Memory B cell (primary cell): ENCODE measurements around the gene USP17L17.
"Not testable (repeated sequence)": the region's sequence is repeated elsewhere in the genome, so short reads cannot be mapped to it uniquely, and the experiment has no call there.

ENCODE experiments used
- ATAC-seq: fragments of 150-1000 bp; cut with Tn5 transposase; 2 replicates; pipeline ENCODE4 v1.10.0; 2021; ENCODE audit warnings: low read depth, mild to moderate bottlenecking, moderate library complexity
- DNase-seq, 2 donors: peaks; one replicate each; pipeline ENCODE4 v3.0.0; 2022; ENCODE audit warnings: low spot score in 2 of 2
- H3K27ac Mint-ChIP-seq: one replicate; pipeline ENCODE4 v1.8.0; 2022; ENCODE audit warnings: mild to moderate bottlenecking, moderate library complexity, mixed read lengths
- H3K27me3 Mint-ChIP-seq: one replicate; pipeline ENCODE4 v1.8.0; 2022; ENCODE audit warnings: mixed read lengths
- H3K36me3 Mint-ChIP-seq: one replicate; pipeline ENCODE4 v1.8.0; 2022; ENCODE audit warnings: mild to moderate bottlenecking, mixed read lengths
- H3K4me1 Mint-ChIP-seq: one replicate; pipeline ENCODE4 v1.8.0; 2022; ENCODE audit warnings: mixed read lengths
- H3K4me3 Mint-ChIP-seq: one replicate; pipeline ENCODE4 v1.8.0; 2022; ENCODE audit warnings: mild to moderate bottlenecking, moderate library complexity, mixed read lengths
- H3K9me3 Mint-ChIP-seq: one replicate; pipeline ENCODE4 v1.8.0; 2022; ENCODE audit warnings: mixed read lengths

Gene USP17L17

GRCh38 chr4:9243579-9243978, at the start of gene USP17L17:
TSS of gene USP17L17 (plus strand) at chr4:9243879. CDS start at chr4:9243879, 0 bp downstream.
- not testable (repeated sequence) for DNase-seq, H3K36me3 Mint-ChIP-seq, H3K4me3 Mint-ChIP-seq, H3K9me3 Mint-ChIP-seq, ATAC-seq, H3K27ac Mint-ChIP-seq, H3K4me1 Mint-ChIP-seq, H3K27me3 Mint-ChIP-seq

DNA sequence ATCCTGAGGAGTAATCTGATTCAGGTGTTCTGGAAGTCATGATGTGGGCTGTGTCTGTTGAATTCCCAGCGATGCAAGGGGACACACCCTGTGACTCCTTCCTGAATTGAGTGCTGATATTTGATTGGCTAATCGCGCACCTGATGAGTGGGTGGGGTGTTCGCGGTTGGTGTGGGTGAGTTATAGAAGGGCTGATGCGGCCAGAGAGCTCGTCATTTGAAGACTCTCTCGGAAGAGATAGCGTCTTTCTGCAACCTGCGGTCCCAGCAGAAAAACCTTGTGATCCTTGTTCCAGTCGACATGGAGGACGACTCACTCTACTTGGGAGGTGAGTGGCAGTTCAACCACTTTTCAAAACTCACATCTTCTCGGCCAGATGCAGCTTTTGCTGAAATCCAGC, 33.3 kb upstream of the USP17L17 start, which contains the start of gene USP17L10:
Gene USP17L10 (plus strand): TSS at position 301 of the 400 bp plus-strand sequence. CDS start 0 bp downstream, at position 301.
- H3K27ac Mint-ChIP-seq, DNase-seq, H3K4me1 Mint-ChIP-seq, H3K9me3 Mint-ChIP-seq, H3K4me3 Mint-ChIP-seq, H3K36me3 Mint-ChIP-seq, H3K27me3 Mint-ChIP-seq, ATAC-seq: not testable (repeated sequence)

- H3K27me3 Mint-ChIP-seq, H3K9me3 Mint-ChIP-seq, H3K4me3 Mint-ChIP-seq, H3K36me3 Mint-ChIP-seq, H3K4me1 Mint-ChIP-seq, H3K27ac Mint-ChIP-seq, DNase-seq, ATAC-seq: not testable (repeated sequence)
Measured at GRCh38 chr4:9214701-9215100, 29.0 kb upstream of the USP17L17 start.

DNA sequence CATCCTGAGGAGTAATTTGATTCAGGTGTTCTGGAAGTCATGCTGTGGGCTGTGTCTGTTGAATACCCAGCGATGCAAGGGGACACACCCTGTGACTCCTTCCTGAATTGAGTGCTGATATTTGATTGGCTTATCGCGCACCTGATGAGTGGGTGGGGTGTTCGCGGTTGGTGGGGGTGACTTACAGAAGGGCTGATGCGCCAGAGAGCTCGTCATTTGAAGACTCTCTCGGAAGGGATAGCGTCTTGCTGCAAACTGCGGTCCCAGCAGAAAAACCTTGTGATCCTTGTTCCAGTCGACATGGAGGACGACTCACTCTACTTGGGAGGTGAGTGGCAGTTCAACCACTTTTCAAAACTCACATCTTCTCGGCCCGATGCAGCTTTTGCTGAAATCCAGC, 28.6 kb upstream of the USP17L17 start, which contains the start of gene USP17L11:
Gene USP17L11 (plus strand): TSS at position 301 of the 400 bp plus-strand sequence. CDS start 0 bp downstream, at position 301.
- H3K36me3 Mint-ChIP-seq: not testable (repeated sequence)

DNA sequence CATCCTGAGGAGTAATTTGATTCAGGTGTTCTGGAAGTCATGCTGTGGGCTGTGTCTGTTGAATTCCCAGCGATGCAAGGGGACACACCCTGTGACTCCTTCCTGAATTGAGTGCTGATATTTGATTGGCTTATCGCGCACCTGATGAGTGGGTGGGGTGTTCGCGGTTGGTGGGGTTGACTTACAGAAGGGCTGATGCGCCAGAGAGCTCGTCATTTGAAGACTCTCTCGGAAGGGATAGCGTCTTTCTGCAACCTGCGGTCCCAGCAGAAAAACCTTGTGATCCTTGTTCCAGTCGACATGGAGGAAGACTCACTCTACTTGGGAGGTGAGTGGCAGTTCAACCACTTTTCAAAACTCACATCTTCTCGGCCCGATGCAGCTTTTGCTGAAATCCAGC, 23.8 kb upstream of the USP17L17 start, which contains the start of gene USP17L12:
Gene USP17L12 (plus strand): TSS at position 301 of the 400 bp plus-strand sequence. CDS start 0 bp downstream, at position 301.
- not testable (repeated sequence) for DNase-seq, H3K27me3 Mint-ChIP-seq, H3K4me3 Mint-ChIP-seq, H3K27ac Mint-ChIP-seq, H3K9me3 Mint-ChIP-seq, ATAC-seq, H3K36me3 Mint-ChIP-seq, H3K4me1 Mint-ChIP-seq

More for the DNA sequence above, 28.6 kb upstream of the USP17L17 start, which contains the start of gene USP17L11:
- DNase-seq, H3K27ac Mint-ChIP-seq, H3K4me1 Mint-ChIP-seq, H3K4me3 Mint-ChIP-seq, ATAC-seq, H3K9me3 Mint-ChIP-seq, H3K27me3 Mint-ChIP-seq: not testable (repeated sequence)

GRCh38 chr4:9224596-9224995, 19.1 kb upstream of the USP17L17 start, which contains the start of gene USP17L13:
TSS of gene USP17L13 (plus strand) at chr4:9224896. CDS start at chr4:9224896, 0 bp downstream.
- ATAC-seq, H3K4me1 Mint-ChIP-seq, DNase-seq, H3K4me3 Mint-ChIP-seq, H3K36me3 Mint-ChIP-seq, H3K27me3 Mint-ChIP-seq, H3K27ac Mint-ChIP-seq, H3K9me3 Mint-ChIP-seq: not testable (repeated sequence)

GRCh38 chr4:9230249-9230648, 13.4 kb upstream of the USP17L17 start:
- not testable (repeated sequence) for ATAC-seq, DNase-seq, H3K4me1 Mint-ChIP-seq, H3K27ac Mint-ChIP-seq, H3K36me3 Mint-ChIP-seq, H3K27me3 Mint-ChIP-seq, H3K9me3 Mint-ChIP-seq, H3K4me3 Mint-ChIP-seq

- H3K4me1 Mint-ChIP-seq, H3K27ac Mint-ChIP-seq, H3K36me3 Mint-ChIP-seq, ATAC-seq, H3K9me3 Mint-ChIP-seq, DNase-seq, H3K4me3 Mint-ChIP-seq, H3K27me3 Mint-ChIP-seq: not testable (repeated sequence)
Measured at GRCh38 chr4:9234085-9234484, 9.6 kb upstream of the USP17L17 start, which contains the start of gene USP17L15. TSS of gene USP17L15 (plus strand) at chr4:9234385. CDS start at chr4:9234385, 0 bp downstream.

- not testable (repeated sequence) for H3K27me3 Mint-ChIP-seq, H3K4me1 Mint-ChIP-seq, DNase-seq, H3K9me3 Mint-ChIP-seq, H3K36me3 Mint-ChIP-seq, H3K4me3 Mint-ChIP-seq, H3K27ac Mint-ChIP-seq, ATAC-seq
Measured at GRCh38 chr4:9238461-9238860, 5.2 kb upstream of the USP17L17 start.

GRCh38 chr4:9247953-9248680, 4.4 kb downstream of the USP17L17 start, which contains the start of gene USP17L18:
TSS of gene USP17L18 (plus strand) at chr4:9248630. CDS start at chr4:9248630, 0 bp downstream.
- not testable (repeated sequence) for H3K27ac Mint-ChIP-seq, H3K27me3 Mint-ChIP-seq, H3K4me3 Mint-ChIP-seq, DNase-seq, H3K9me3 Mint-ChIP-seq, H3K4me1 Mint-ChIP-seq, H3K36me3 Mint-ChIP-seq, ATAC-seq

DNA sequence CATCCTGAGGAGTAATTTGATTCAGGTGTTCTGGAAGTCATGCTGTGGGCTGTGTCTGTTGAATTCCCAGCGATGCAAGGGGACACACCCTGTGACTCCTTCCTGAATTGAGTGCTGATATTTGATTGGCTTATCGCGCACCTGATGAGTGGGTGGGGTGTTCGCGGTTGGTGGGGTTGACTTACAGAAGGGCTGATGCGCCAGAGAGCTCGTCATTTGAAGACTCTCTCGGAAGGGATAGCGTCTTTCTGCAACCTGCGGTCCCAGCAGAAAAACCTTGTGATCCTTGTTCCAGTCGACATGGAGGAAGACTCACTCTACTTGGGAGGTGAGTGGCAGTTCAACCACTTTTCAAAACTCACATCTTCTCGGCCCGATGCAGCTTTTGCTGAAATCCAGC, 9.4 kb downstream of the USP17L17 start, which contains the start of gene USP17L19:
Gene USP17L19 (plus strand): TSS at position 301 of the 400 bp plus-strand sequence. CDS start 0 bp downstream, at position 301.
- H3K36me3 Mint-ChIP-seq, ATAC-seq, H3K27ac Mint-ChIP-seq, H3K27me3 Mint-ChIP-seq, H3K4me1 Mint-ChIP-seq, H3K4me3 Mint-ChIP-seq, DNase-seq, H3K9me3 Mint-ChIP-seq: not testable (repeated sequence)

GRCh38 chr4:9257824-9258223, 14.1 kb downstream of the USP17L17 start, which contains the start of gene USP17L20:
TSS of gene USP17L20 (plus strand) at chr4:9258124. CDS start at chr4:9258124, 0 bp downstream.
- not testable (repeated sequence) for DNase-seq, H3K4me1 Mint-ChIP-seq, H3K27me3 Mint-ChIP-seq, H3K9me3 Mint-ChIP-seq, ATAC-seq, H3K4me3 Mint-ChIP-seq, H3K36me3 Mint-ChIP-seq, H3K27ac Mint-ChIP-seq

DNA sequence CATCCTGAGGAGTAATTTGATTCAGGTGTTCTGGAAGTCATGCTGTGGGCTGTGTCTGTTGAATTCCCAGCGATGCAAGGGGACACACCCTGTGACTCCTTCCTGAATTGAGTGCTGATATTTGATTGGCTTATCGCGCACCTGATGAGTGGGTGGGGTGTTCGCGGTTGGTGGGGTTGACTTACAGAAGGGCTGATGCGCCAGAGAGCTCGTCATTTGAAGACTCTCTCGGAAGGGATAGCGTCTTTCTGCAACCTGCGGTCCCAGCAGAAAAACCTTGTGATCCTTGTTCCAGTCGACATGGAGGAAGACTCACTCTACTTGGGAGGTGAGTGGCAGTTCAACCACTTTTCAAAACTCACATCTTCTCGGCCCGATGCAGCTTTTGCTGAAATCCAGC, 18.9 kb downstream of the USP17L17 start, which contains the start of gene USP17L21:
Gene USP17L21 (plus strand): TSS at position 301 of the 400 bp plus-strand sequence. CDS start 0 bp downstream, at position 301.
- not testable (repeated sequence) for DNase-seq, H3K27me3 Mint-ChIP-seq, ATAC-seq, H3K4me3 Mint-ChIP-seq, H3K36me3 Mint-ChIP-seq, H3K9me3 Mint-ChIP-seq, H3K4me1 Mint-ChIP-seq, H3K27ac Mint-ChIP-seq

- H3K4me1 Mint-ChIP-seq, H3K27ac Mint-ChIP-seq, H3K36me3 Mint-ChIP-seq, H3K27me3 Mint-ChIP-seq, H3K9me3 Mint-ChIP-seq, H3K4me3 Mint-ChIP-seq, ATAC-seq, DNase-seq: not testable (repeated sequence)
Measured at GRCh38 chr4:9267319-9267718, 23.6 kb downstream of the USP17L17 start, which contains the start of gene USP17L22. TSS of gene USP17L22 (plus strand) at chr4:9267619. CDS start at chr4:9267619, 0 bp downstream.
